ENCODE measurements around the gene ZIC4.

- TF ChIP-seq POLR2A (IDR thresholded peaks at IDR 0.05; ENCODE audit: low read length), result no peak
- TF ChIP-seq GATA1 (IDR thresholded peaks at IDR 0.05; ENCODE audit: low read depth, low read length), result no peak
These were observed 25.4 kb upstream of the ZIC4 start for GRCh38 chr3:147431751-147432150.
